Rectal smooth muscle tissue (tissue), 1 donor: ENCODE data around the gene MFNG.

ENCODE experiments used
- H3K27ac ChIP-seq: one replicate; pipeline ENCODE4 v1.7.0; 2013; ENCODE audit warnings: low read depth, low read length, inconsistent platforms
- H3K27me3 ChIP-seq: one replicate; pipeline ENCODE4 v1.7.0; 2013; ENCODE audit warnings: low read length; ENCODE audit not compliant: control insufficient read depth, insufficient read depth
- H3K36me3 ChIP-seq: one replicate; pipeline ENCODE4 v1.7.0; 2013; ENCODE audit warnings: low read length; ENCODE audit not compliant: control insufficient read depth, insufficient read depth
- H3K4me1 ChIP-seq: one replicate; pipeline ENCODE4 v1.7.0; 2013; ENCODE audit warnings: low read length; ENCODE audit not compliant: control insufficient read depth, insufficient read depth
- H3K4me3 ChIP-seq: one replicate; pipeline ENCODE4 v1.7.0; 2013; ENCODE audit warnings: low read length
- H3K9ac ChIP-seq: one replicate; pipeline ENCODE4 v1.7.0; 2013; ENCODE audit warnings: low read length

Gene MFNG

DNA sequence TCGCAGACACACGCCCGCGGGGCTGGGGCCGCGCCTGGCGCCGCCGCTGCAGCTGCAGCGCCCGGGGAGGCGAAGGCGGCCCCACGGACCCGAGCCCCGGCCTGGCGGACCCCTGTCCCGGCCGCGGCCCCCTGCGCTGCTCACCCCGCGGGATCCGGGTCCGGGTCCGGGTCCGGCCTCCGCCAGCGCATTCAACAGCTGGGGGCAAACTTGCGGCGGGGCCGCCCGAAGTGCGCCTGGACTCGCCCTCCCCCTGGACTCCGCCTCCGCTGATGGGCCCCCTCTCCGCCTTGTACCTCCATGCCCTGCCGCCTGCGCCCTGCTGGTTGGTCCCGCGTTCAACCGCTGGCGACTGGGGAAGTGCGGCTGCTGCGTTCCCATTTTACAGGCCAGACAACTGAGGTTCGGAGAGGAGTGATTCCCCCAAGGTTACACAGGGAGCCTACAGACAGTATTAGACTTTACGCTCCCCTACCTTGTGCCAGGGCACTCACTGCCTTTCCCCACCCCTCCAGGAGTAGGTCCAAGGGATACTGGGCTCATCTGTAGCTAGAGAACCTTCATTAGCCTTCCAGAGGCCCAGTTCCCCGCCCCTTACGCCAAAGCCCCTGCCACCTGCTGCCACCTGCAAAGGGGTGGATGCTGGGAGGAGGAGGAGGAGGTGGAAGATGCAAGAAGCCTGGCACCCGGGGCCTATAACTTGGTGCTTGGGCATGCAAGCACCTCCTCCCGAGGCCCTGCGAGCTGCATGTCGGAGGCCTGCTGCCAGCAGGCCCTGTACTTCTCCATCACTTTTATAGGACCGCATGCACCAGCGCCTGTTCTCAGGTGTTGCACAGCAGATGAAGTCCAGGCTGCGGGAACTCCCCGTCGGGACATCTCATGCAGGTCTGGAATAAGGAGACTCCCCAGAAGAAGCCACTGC is 58.2 kb downstream of the MFNG start:
- Histone ChIP-seq H3K9ac (no peak overlapping the region), H3K36me3 (no peaks in the 10 kb centered on the region), H3K27me3 (peaks cover 35% of the 10 kb centered on the region)

DNA sequence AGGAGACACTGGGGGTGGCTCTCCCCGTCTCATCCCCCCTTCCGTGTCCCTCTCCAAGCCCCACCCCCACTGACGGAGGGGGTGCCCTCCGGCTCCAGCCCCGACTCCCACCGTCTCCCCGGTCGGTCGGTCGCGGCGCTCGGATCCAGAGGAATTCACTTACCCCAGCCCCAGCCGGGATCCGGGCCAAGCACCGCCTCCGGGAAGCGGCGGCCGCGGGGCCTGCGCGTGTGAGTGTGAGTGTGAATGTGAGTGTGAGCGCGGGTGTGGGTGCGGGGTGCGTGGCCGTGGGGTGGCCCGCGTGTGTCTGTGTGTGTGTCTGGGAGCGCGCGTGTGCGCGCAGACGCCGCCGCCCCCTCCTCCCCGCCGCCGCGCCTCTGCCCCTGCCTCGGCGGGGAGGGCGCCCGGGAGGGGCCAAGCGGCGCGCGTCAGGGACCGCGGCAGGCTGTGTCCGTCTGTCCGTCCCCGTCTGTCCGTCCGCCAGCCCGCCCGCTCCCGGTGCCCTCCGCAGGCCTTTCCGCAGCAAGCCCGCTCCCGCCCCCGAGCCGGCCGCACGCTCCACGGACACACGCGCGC is 59.0 kb downstream of the MFNG start, which contains the start of gene ELFN2:
Gene ELFN2 (minus strand): TSS at position 345 of the 576 bp plus-strand sequence. CDS start 51,945 bp downstream, outside the sequence.
- Histone ChIP-seq H3K4me1 (no peaks in the 10 kb centered on the region), H3K9ac (no peak within 1 kb of the TSS), H3K27ac (no peak within 1 kb of the TSS), H3K4me3 (peak within 1 kb of the TSS; percentile 34), H3K27me3 (peaks cover 35% of the 10 kb centered on the region), H3K36me3 (no peaks in the 10 kb centered on the region)

More for the DNA sequence above, 58.2 kb downstream of the MFNG start:
- no peak overlapping the region for H3K27ac ChIP-seq
- H3K4me3 ChIP-seq, result peak overlapping the region; percentile 34
- H3K4me1 ChIP-seq, result no peaks in the 10 kb centered on the region

GRCh38 chr22:37426706-37427134 is 59.5 kb downstream of the MFNG start:
- Histone ChIP-seq H3K4me3 (peak overlapping the region; percentile 34), H3K27ac (no peak overlapping the region), H3K9ac (no peak overlapping the region), H3K36me3 (no peaks in the 10 kb centered on the region), H3K4me1 (no peaks in the 10 kb centered on the region), H3K27me3 (peaks cover 35% of the 10 kb centered on the region)

- Histone ChIP-seq H3K4me1 (no peaks in the 10 kb centered on the region), H3K9ac (no peak overlapping the region), H3K4me3 (no peak overlapping the region), H3K36me3 (no peaks in the 10 kb centered on the region), H3K27ac (no peak overlapping the region), H3K27me3 (peaks cover 33% of the 10 kb centered on the region)
Measured at GRCh38 chr22:37425800-37426705, 60.1 kb downstream of the MFNG start.

- H3K27me3 ChIP-seq, result peaks cover 34% of the 10 kb centered on the region
- H3K27ac ChIP-seq, result no peak overlapping the region
- no peaks in the 10 kb centered on the region for H3K4me1 ChIP-seq
- H3K4me3 ChIP-seq, result no peak overlapping the region
- H3K9ac ChIP-seq, result no peak overlapping the region
- H3K36me3 ChIP-seq, result no peaks in the 10 kb centered on the region
Measured at GRCh38 chr22:37425369-37425768, 60.8 kb downstream of the MFNG start.

- Histone ChIP-seq H3K4me1 (no peaks in the 10 kb centered on the region), H3K4me3 (no peak overlapping the region), H3K27me3 (peaks cover 35% of the 10 kb centered on the region), H3K36me3 (no peaks in the 10 kb centered on the region), H3K9ac (no peak overlapping the region), H3K27ac (no peak overlapping the region)
Measured at GRCh38 chr22:37423283-37423682, 62.9 kb downstream of the MFNG start.

- no peak overlapping the region for H3K27ac ChIP-seq
- H3K4me1 ChIP-seq, result no peaks in the 10 kb centered on the region
- peaks cover 25% of the 10 kb centered on the region for H3K27me3 ChIP-seq
- H3K4me3 ChIP-seq, result no peak overlapping the region
- no peaks in the 10 kb centered on the region for H3K36me3 ChIP-seq
- no peak overlapping the region for H3K9ac ChIP-seq
Measured at GRCh38 chr22:37421468-37421877, 64.7 kb downstream of the MFNG start.

DNA sequence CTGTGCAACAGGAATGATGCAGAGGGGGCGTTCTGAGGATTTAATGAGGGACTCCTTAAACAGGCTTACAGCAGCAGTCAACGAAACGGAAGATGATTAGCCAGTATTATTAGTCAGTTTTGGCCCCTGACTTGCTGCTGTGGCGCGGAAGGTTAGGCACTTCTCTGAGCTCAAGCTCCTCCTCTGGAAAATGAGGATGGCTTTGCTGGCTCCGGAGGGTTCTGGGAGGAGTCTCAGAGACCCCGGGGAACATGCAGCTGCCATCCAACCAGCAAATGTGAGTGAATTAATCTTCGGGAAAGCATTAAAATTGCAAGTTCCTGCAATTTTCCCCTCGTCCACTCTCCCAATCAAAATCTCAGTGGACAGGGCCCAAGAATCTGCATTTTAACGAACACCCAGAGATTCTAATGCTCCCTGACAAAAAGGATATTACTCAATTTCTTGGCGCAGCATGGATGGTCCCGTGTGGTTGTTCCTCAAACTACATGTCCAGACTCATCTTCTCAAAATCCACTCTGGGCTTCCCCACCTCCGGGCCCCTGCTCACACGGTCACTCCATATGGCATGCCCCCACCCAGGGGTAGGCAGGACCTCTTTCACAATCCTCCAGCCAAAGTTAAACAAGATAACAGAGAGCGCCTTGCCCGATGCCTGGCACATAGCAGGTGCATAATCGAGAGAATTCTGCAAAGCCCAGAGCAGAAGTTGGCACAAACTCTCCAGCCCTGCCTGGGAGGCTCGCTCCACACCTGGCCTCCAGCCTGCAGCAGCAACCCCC is 65.3 kb downstream of the MFNG start:
- no peak overlapping the region for H3K9ac ChIP-seq
- no peaks in the 10 kb centered on the region for H3K36me3 ChIP-seq

DNA sequence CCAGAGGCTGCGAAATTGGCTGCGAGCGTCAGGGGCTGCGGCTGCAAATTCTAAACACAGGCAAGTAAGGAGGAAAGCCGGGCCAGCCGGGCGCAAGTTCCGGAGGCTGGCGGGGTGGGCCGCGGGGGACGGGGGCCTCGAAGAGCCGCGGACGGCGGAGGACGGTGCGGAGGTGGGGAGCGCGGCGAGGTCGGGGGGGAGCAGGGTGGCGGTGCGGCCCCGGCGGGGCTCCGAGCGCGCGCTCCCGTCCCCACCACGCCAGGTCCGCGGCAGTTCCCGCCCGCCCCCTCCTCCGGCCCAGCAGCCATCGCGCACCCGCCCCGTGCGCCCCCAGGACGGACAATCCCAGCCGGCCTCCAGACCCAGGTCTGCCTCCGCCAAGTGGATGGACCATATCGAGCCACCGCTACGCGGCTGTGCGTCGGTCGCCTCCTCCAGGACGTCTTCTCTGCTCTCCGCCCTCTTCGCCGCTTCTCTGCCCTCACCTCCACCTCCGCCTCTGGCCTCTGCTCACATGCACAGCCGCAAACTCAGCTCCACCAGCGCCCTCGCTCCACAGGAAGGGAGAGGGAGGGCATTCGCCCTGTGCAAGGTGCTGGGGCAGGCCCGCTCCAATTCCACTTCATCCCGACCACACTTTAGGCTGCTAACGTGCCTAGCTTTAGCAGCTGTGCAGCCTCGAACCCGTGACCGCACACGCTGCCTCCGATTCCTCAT is 66.1 kb downstream of the MFNG start:
- Histone ChIP-seq H3K4me1 (no peaks in the 10 kb centered on the region), H3K9ac (no peak overlapping the region), H3K4me3 (no peak overlapping the region), H3K36me3 (no peaks in the 10 kb centered on the region), H3K27ac (no peak overlapping the region), H3K27me3 (peaks cover 17% of the 10 kb centered on the region)

More for the DNA sequence above, 65.3 kb downstream of the MFNG start:
- Histone ChIP-seq H3K27ac (no peak overlapping the region), H3K4me1 (no peaks in the 10 kb centered on the region), H3K4me3 (no peak overlapping the region), H3K27me3 (peaks cover 21% of the 10 kb centered on the region)

DNA sequence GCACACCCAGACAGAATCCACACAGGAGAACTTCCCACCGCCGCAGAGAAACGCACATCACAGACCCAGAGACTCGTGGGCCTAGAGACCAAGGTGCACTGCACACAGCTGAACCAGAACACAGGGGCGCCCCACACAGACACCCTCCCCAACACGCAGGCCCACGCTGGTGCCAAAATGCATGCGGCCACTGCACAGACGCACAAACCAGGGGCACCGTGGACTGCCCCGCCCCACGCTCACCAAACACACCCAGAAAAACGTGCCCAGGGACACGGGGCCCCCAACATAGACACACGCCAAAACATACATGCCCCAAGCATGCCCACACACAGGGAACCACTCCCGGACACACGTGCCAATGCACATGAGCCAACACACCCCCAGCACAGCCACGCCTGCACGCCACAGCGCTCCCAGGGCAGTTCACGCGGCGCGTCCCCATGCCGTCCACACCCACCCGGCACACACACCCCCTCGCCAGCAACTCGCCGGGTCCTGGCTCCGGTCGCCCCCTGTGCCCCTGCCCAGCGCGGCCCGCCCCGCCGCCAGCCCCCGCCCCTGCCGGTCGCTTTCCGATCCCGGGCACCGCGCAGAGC is 66.7 kb downstream of the MFNG start:
- Histone ChIP-seq H3K36me3 (no peaks in the 10 kb centered on the region), H3K4me1 (no peaks in the 10 kb centered on the region), H3K4me3 (no peak overlapping the region), H3K9ac (no peak overlapping the region), H3K27ac (no peak overlapping the region), H3K27me3 (peaks cover 17% of the 10 kb centered on the region)
